Neuronal stem cell (in vitro differentiated cells): ENCODE results near the gene NFYB. TPM values are rescaled to one million over a fixed set of nuclear protein-coding genes. Genes with fewer than 3 reads are reported as not detected.

ENCODE experiments used
- DNase-seq: peaks from one replicate; pipeline ENCODE4 v3.0.0-alpha.2; 2013; ENCODE audit warnings: low spot score
- H2AFZ ChIP-seq: one replicate; pipeline ENCODE4 v1.6.1; 2013; ENCODE audit warnings: mild to moderate bottlenecking, low read length, inconsistent platforms
- H2AK5ac ChIP-seq: 2 replicates; pipeline ENCODE4 v1.6.1; 2013; ENCODE audit warnings: low read depth, mild to moderate bottlenecking, inconsistent platforms, low read length, moderate library complexity, mixed read lengths
- H2BK120ac ChIP-seq: 2 replicates; pipeline ENCODE4 v1.6.1; 2013; ENCODE audit warnings: low read depth, mild to moderate bottlenecking, inconsistent platforms, low read length, moderate library complexity, mixed read lengths
- H2BK12ac ChIP-seq: one replicate; pipeline ENCODE4 v1.6.1; 2013; ENCODE audit warnings: low read length, inconsistent platforms
- H2BK15ac ChIP-seq: 2 replicates; pipeline ENCODE4 v1.6.1; 2013; ENCODE audit warnings: mild to moderate bottlenecking, low read length, inconsistent platforms, mixed read lengths
- H2BK5ac ChIP-seq: one replicate; pipeline ENCODE4 v1.6.1; 2013; ENCODE audit warnings: inconsistent platforms, mild to moderate bottlenecking, low read length, moderate library complexity
- H3K14ac ChIP-seq: one replicate; pipeline ENCODE4 v1.6.1; 2013; ENCODE audit warnings: low read length, inconsistent platforms
- H3K18ac ChIP-seq: 2 replicates; pipeline ENCODE4 v1.6.1; 2013; ENCODE audit warnings: low read length, inconsistent platforms
- H3K23ac ChIP-seq: 2 replicates; pipeline ENCODE4 v1.6.1; 2013; ENCODE audit warnings: low read depth, mild to moderate bottlenecking, mixed read lengths, low read length, inconsistent platforms; ENCODE audit not compliant: poor library complexity
- H3K27ac ChIP-seq: replicated peaks from 3 replicates; pipeline ENCODE4 v1.5.1; 2013; ENCODE audit warnings: low read length, inconsistent platforms
- H3K27me3 ChIP-seq, 3 experiments: 2 replicates each; pipeline ENCODE4 v1.6.1; 2013; ENCODE audit warnings: low read length in 3 of 3, mild to moderate bottlenecking in 2 of 3, inconsistent platforms in 1 of 3, low read depth in 1 of 3, mixed read lengths in 1 of 3, moderate library complexity in 1 of 3; ENCODE audit not compliant: control insufficient read depth in 3 of 3, insufficient read depth in 3 of 3
- H3K36me3 ChIP-seq, 2 donors: replicated peaks in 1 of 2; 2 replicates each; pipeline ENCODE4 v1.6.1; 2013; ENCODE audit warnings: low read length in 2 of 2; ENCODE audit not compliant: control insufficient read depth in 2 of 2, insufficient read depth in 2 of 2
- H3K4ac ChIP-seq: 2 replicates; pipeline ENCODE4 v1.6.1; 2013; ENCODE audit warnings: inconsistent platforms, mild to moderate bottlenecking, low read length, moderate library complexity
- H3K4me1 ChIP-seq, 2 donors: 1 replicate in 1 of 2; 2 replicates in 1 of 2; pipeline ENCODE4 v1.6.1; 2013; ENCODE audit warnings: low read length in 2 of 2, low read depth in 1 of 2; ENCODE audit not compliant: control insufficient read depth in 2 of 2, insufficient read depth in 1 of 2
- H3K4me2 ChIP-seq: one replicate; pipeline ENCODE4 v1.6.1; 2013; ENCODE audit warnings: mild to moderate bottlenecking, low read length, inconsistent platforms; ENCODE audit not compliant: insufficient read depth, poor library complexity, severe bottlenecking
- H3K4me3 ChIP-seq, 2 donors: 2 replicates each; pipeline ENCODE4 v1.5.1; 2013; ENCODE audit warnings: low read length in 2 of 2, mild to moderate bottlenecking in 2 of 2, inconsistent platforms in 1 of 2, moderate library complexity in 1 of 2
- H3K79me1 ChIP-seq: one replicate; pipeline ENCODE4 v1.6.1; 2013; ENCODE audit warnings: low read depth, mild to moderate bottlenecking, inconsistent platforms, low read length, moderate library complexity
- H3K9ac ChIP-seq: one replicate; pipeline ENCODE4 v1.6.1; 2013; ENCODE audit warnings: mild to moderate bottlenecking, low read depth, low read length, inconsistent platforms; ENCODE audit not compliant: poor library complexity
- H3K9me3 ChIP-seq, 2 donors: replicated peaks in 1 of 2; 2 replicates each; pipeline versions ENCODE3 to v1.6.1; 2013; ENCODE audit warnings: low read length in 2 of 2, mild to moderate bottlenecking in 2 of 2, inconsistent platforms in 1 of 2, low read depth in 1 of 2, mixed read lengths in 1 of 2, moderate library complexity in 1 of 2; ENCODE audit not compliant: control insufficient read depth in 2 of 2, insufficient read depth in 1 of 2
- H4K8ac ChIP-seq: one replicate; pipeline ENCODE4 v1.6.1; 2013; ENCODE audit warnings: low read depth, mild to moderate bottlenecking, inconsistent platforms, low read length, moderate library complexity
- H4K91ac ChIP-seq: one replicate; pipeline ENCODE4 v1.6.1; 2013; ENCODE audit warnings: low read length, low read depth, mild to moderate bottlenecking, inconsistent platforms; ENCODE audit not compliant: poor library complexity
- WGBS, 2 donors: extraction: QIAGEN DNeasy Blood & Tissue Kit; methylation state at CpG; one replicate each; pipeline ENCODE4 v1.1.7; 2013; ENCODE audit warnings: missing lambda C conversion rate in 2 of 2, mixed read lengths in 1 of 2; ENCODE audit not compliant: insufficient read length in 2 of 2, insufficient replicate concordance in 1 of 2; ENCODE audit errors: extremely low coverage in 2 of 2; 5-methylcytosine and 5-hydroxymethylcytosine counted together
- small RNA-seq: library from polyadenylated mRNA; stranded (forward); fragments of <200 nt; extraction: miRNeasy Mini kit (QIAGEN cat#:217004); gene quantifications from one replicate; pipeline ENCODE3, GENCODE V24; 2013; ENCODE audit not compliant: insufficient read depth

NFYB gene

GRCh38 chr12:104073699-104074098 lies 64.3 kb downstream of the NFYB start:
- DNase-seq, result no peak
- no peaks in the 10 kb centered on the region for H3K79me1 ChIP-seq
- no peak overlapping the region for H2BK5ac ChIP-seq
- peaks cover 0 to 3% of the 10 kb centered on the region in 2 donors for H3K36me3 ChIP-seq
- H3K14ac ChIP-seq, result no peak overlapping the region
- no peak overlapping the region for H3K4ac ChIP-seq
- no peak overlapping the region for H3K27ac ChIP-seq
- no peaks in the 10 kb centered on the region for H3K4me1 ChIP-seq
- H4K8ac ChIP-seq, result no peak overlapping the region
- no peak overlapping the region for H2BK120ac ChIP-seq
- no peak overlapping the region for H2AK5ac ChIP-seq
- no peaks in the 10 kb centered on the region for H3K9me3 ChIP-seq
- no peak overlapping the region for H3K23ac ChIP-seq
- no peak overlapping the region for H3K4me2 ChIP-seq
- H3K4me3 ChIP-seq, result no peak overlapping the region
- WGBS, 2 donors, result no CpG with 5 or more reads among the region's 1 CpG
- no peak overlapping the region for H2AFZ ChIP-seq
- no peak overlapping the region for H3K18ac ChIP-seq
- H3K27me3 ChIP-seq, result no peaks in the 10 kb centered on the region
- H2BK15ac ChIP-seq, result no peak overlapping the region
- H2BK12ac ChIP-seq, result no peak overlapping the region
- no peak overlapping the region for H4K91ac ChIP-seq
- no peak overlapping the region for H3K9ac ChIP-seq

GRCh38 chr12:104072099-104072498 lies 65.9 kb downstream of the NFYB start:
- H3K9ac ChIP-seq, result no peak overlapping the region
- no peak overlapping the region for H3K4me3 ChIP-seq
- no peak overlapping the region for H2BK5ac ChIP-seq
- no peaks in the 10 kb centered on the region for H3K9me3 ChIP-seq
- no CpG with 5 or more reads among the region's 2 CpGs for WGBS, 2 donors
- H3K27me3 ChIP-seq, result no peaks in the 10 kb centered on the region
- no peak overlapping the region for H2BK120ac ChIP-seq
- H2BK12ac ChIP-seq, result no peak overlapping the region
- no peak overlapping the region for H4K8ac ChIP-seq
- no peaks in the 10 kb centered on the region for H3K79me1 ChIP-seq
- no peak overlapping the region for H3K23ac ChIP-seq
- H2AK5ac ChIP-seq, result no peak overlapping the region
- no peak overlapping the region for H3K18ac ChIP-seq
- H4K91ac ChIP-seq, result no peak overlapping the region
- no peak overlapping the region for H2BK15ac ChIP-seq
- H3K4me2 ChIP-seq, result no peak overlapping the region
- H3K14ac ChIP-seq, result no peak overlapping the region
- no peak overlapping the region for H3K27ac ChIP-seq
- H3K36me3 ChIP-seq, result peaks cover 0 to 9% of the 10 kb centered on the region in 2 donors
- DNase-seq, result no peak
- no peak overlapping the region for H3K4ac ChIP-seq
- no peak overlapping the region for H2AFZ ChIP-seq
- no peaks in the 10 kb centered on the region for H3K4me1 ChIP-seq

Small RNAs within 50 kb of the gene (small RNA-seq; reads per million reads assigned to genes)
- gene RNA5SP370, result not detected
